Measurements from ENCODE around the gene KLK3. TPM values are rescaled to one million over a fixed set of nuclear protein-coding genes. Genes with fewer than 3 reads are reported as not detected.

KLK3 gene
- total and polyA plus RNA-seq, 2 experiments from 2014 or later = 0.19 TPM; not detected in 1

- H3K9me2 ChIP-seq (ENCODE audit: insufficient read depth) = no peaks in the 10 kb centered on the region
- DNase-seq (ENCODE audit: low spot score) (peak; percentile 96), ATAC-seq (peak; percentile 87)
- H2AFZ ChIP-seq = peak overlapping the region; percentile 99
- Mint-ChIP-seq H3K4me3 (peak overlapping the region; percentile 79), H3K36me3 (ENCODE audit: low read depth) (peaks cover 3% of the 10 kb centered on the region; the same call in 1 of the 3 replicates), H3K9me3 (peaks cover 19% of the 10 kb centered on the region; the same call in 2 of the 3 replicates), H3K27ac (peak overlapping the region; percentile 80), H3K4me1 (peaks cover 32% of the 10 kb centered on the region), H3K27me3 (ENCODE audit: insufficient read depth, low read depth, poor library complexity) (peaks cover 31% of the 10 kb centered on the region)
- TF ChIP-seq EZH2 (IDR thresholded peaks at IDR 0.05; ENCODE audit: low read depth, unreplicated experiment) (no peak), POLR2AphosphoS5 (IDR thresholded peaks at IDR 0.05; ENCODE audit: low read depth) (peak; percentile 75), CTCF (conservative IDR thresholded peaks at IDR 0.05; ENCODE audit: low read depth in 2 of 2) (no peak), STAT1 (IDR thresholded peaks at IDR 0.05; ENCODE audit: unreplicated experiment) (no peak), EZH2phosphoT487 (IDR thresholded peaks at IDR 0.05; ENCODE audit: unreplicated experiment) (no peak), CREB1 (CRISPR knock-in tag; IDR thresholded peaks at IDR 0.05; ENCODE audit: low read depth) (no peak), ZNF331 (CRISPR knock-in tag; IDR thresholded peaks at IDR 0.05; ENCODE audit: low read depth) (no peak), ETS1 (IDR thresholded peaks at IDR 0.05) (no peak)
- H4K20me1 ChIP-seq (replicated peaks; ENCODE audit: insufficient read depth) = no peaks in the 10 kb centered on the region
- peak overlapping the region; percentile 84 for H3K4me3 ChIP-seq
- H3K27ac ChIP-seq (ENCODE audit: low read depth) = no peak overlapping the region
- H3K4me2 ChIP-seq = peak overlapping the region; percentile 93
- H3K79me2 ChIP-seq (replicated peaks; ENCODE audit: insufficient read depth) = no peaks in the 10 kb centered on the region
- H3K36me3 ChIP-seq (ENCODE audit: insufficient read depth) = no peaks in the 10 kb centered on the region
- peaks cover 45% of the 10 kb centered on the region for H3K27me3 ChIP-seq (ENCODE audit: insufficient read depth)
- no peaks in the 10 kb centered on the region for H3F3A ChIP-seq (replicated peaks; ENCODE audit: low read depth)
- H3K4me1 ChIP-seq (ENCODE audit: insufficient read depth) = peaks cover 23% of the 10 kb centered on the region
Measured at GRCh38 chr19:50817941-50818858, 36.5 kb upstream of the KLK3 start.

- Histone ChIP-seq H3K4me1 (ENCODE audit: insufficient read depth) (peaks cover 23% of the 10 kb centered on the region), H3K36me3 (ENCODE audit: insufficient read depth) (no peaks in the 10 kb centered on the region), H3K4me3 (peak overlapping the region; percentile 84), H3K4me2 (peak overlapping the region; percentile 93), H3F3A (replicated peaks; ENCODE audit: low read depth) (no peaks in the 10 kb centered on the region), H4K20me1 (replicated peaks; ENCODE audit: insufficient read depth) (no peaks in the 10 kb centered on the region), H3K9me2 (ENCODE audit: insufficient read depth) (no peaks in the 10 kb centered on the region), H2AFZ (no peak overlapping the region), H3K79me2 (replicated peaks; ENCODE audit: insufficient read depth) (no peaks in the 10 kb centered on the region), H3K27me3 (ENCODE audit: insufficient read depth) (peaks cover 45% of the 10 kb centered on the region), H3K27ac (ENCODE audit: low read depth) (no peak overlapping the region)
- Mint-ChIP-seq H3K4me1 (peaks cover 32% of the 10 kb centered on the region), H3K9me3 (peaks cover 19% of the 10 kb centered on the region; the same call in 2 of the 3 replicates), H3K36me3 (ENCODE audit: low read depth) (peaks cover 3% of the 10 kb centered on the region; the same call in 1 of the 3 replicates), H3K27ac (no peak overlapping the region), H3K4me3 (peak overlapping the region; percentile 79), H3K27me3 (ENCODE audit: insufficient read depth, low read depth, poor library complexity) (peaks cover 31% of the 10 kb centered on the region)
- DNase-seq (ENCODE audit: low spot score) (no peak), ATAC-seq (no peak)
- no peak for TF ChIP-seq EZH2phosphoT487 (IDR thresholded peaks at IDR 0.05; ENCODE audit: unreplicated experiment)
- no peak for TF ChIP-seq NANOG (IDR thresholded peaks at IDR 0.05; ENCODE audit: borderline replicate concordance)
- no peak for TF ChIP-seq ZNF462 (CRISPR knock-in tag; IDR thresholded peaks at IDR 0.05)
- no peak for TF ChIP-seq EZH2 (IDR thresholded peaks at IDR 0.05; ENCODE audit: low read depth, unreplicated experiment)
Measured at GRCh38 chr19:50818859-50819472, 35.7 kb upstream of the KLK3 start.

Data from GM23338 (cell line).